NCI-H82 (cell line): ENCODE data around the gene ENTPD6.
A peak's percentile ranks its signal among the peaks of the same experiment; 100 is the strongest.

Source experiments
- DNase-seq: peaks from one replicate; lab custom pipeline; 2025; lab: John Stamatoyannopoulos, UW

ENTPD6 gene

GRCh38 chr20:25209400-25209799 is 13.9 kb downstream of the ENTPD6 start:
- DNase-seq: no peak

GRCh38 chr20:25209911-25210310 is 14.4 kb downstream of the ENTPD6 start:
- no peak for DNase-seq

GRCh38 chr20:25211273-25211672 is 15.8 kb downstream of the ENTPD6 start:
- DNase-seq: no peak

GRCh38 chr20:25212242-25212641 is 16.7 kb downstream of the ENTPD6 start:
- DNase-seq: no peak

GRCh38 chr20:25213566-25214425 is 18.3 kb downstream of the ENTPD6 start:
- DNase-seq: no peak

- DNase-seq: peak; percentile 62
These were observed 18.9 kb downstream of the ENTPD6 start for GRCh38 chr20:25214426-25214790.

- DNase-seq: no peak
These were observed 19.3 kb downstream of the ENTPD6 start for GRCh38 chr20:25214819-25215218.

- DNase-seq: no peak
These were observed 20.0 kb downstream of the ENTPD6 start for GRCh38 chr20:25215521-25215920.

- DNase-seq: no peak
These were observed 20.9 kb downstream of the ENTPD6 start for GRCh38 chr20:25216199-25216945.

GRCh38 chr20:25217161-25218108 is 21.9 kb downstream of the ENTPD6 start:
- DNase-seq: no peak

GRCh38 chr20:25218109-25218486 is 22.6 kb downstream of the ENTPD6 start:
- DNase-seq: no peak

GRCh38 chr20:25218492-25218891 is 23.0 kb downstream of the ENTPD6 start:
- no peak for DNase-seq

- no peak for DNase-seq
These were observed 23.9 kb downstream of the ENTPD6 start for GRCh38 chr20:25219365-25219764.

GRCh38 chr20:25220021-25220730 is 24.7 kb downstream of the ENTPD6 start:
- DNase-seq: peak; percentile 66

GRCh38 chr20:25220810-25221591 is 25.5 kb downstream of the ENTPD6 start:
- no peak for DNase-seq

- DNase-seq: no peak
These were observed 26.3 kb downstream of the ENTPD6 start for GRCh38 chr20:25221592-25222460.

- DNase-seq: no peak
These were observed 27.1 kb downstream of the ENTPD6 start for GRCh38 chr20:25222461-25223178.

GRCh38 chr20:25223179-25223661 is 27.7 kb downstream of the ENTPD6 start:
- DNase-seq: peak; percentile 13
